GM06990 (cell line): Measurements from ENCODE around the gene ACR.

ENCODE experiments used
- DNase-seq: peaks from one replicate; pipeline ENCODE4 v3.0.0-alpha.2; 2011; ENCODE audit not compliant: insufficient read length; ENCODE audit errors: extremely low read depth
- H3K27me3 ChIP-seq: replicated peaks from 2 replicates; pipeline ENCODE4 v1.6.0; 2011; ENCODE audit warnings: low read length; ENCODE audit not compliant: control insufficient read depth, insufficient read depth
- H3K36me3 ChIP-seq: 2 replicates; pipeline ENCODE4 v1.5.1; 2011; ENCODE audit warnings: low read length; ENCODE audit not compliant: control insufficient read depth, insufficient read depth
- H3K4me3 ChIP-seq: replicated peaks from 2 replicates; pipeline ENCODE4 v1.5.1; 2011; ENCODE audit warnings: low read depth, mild to moderate bottlenecking, control low read depth, low read length
- CTCF ChIP-seq: IDR thresholded peaks from 2 replicates; pipeline ENCODE4 v1.5.1; 2011; ENCODE audit warnings: low read length, control low read depth, mild to moderate bottlenecking, inconsistent platforms; ENCODE audit not compliant: insufficient read depth, poor library complexity, severe bottlenecking

The ACR gene

GRCh38 chr22:50694766-50695420 is 43.1 kb upstream of the ACR start:
- Histone ChIP-seq H3K36me3 (no peaks in the 10 kb centered on the region), H3K27me3 (no peaks in the 10 kb centered on the region), H3K4me3 (no peak overlapping the region)
- no peak for TF ChIP-seq CTCF
- DNase-seq: no peak

DNA sequence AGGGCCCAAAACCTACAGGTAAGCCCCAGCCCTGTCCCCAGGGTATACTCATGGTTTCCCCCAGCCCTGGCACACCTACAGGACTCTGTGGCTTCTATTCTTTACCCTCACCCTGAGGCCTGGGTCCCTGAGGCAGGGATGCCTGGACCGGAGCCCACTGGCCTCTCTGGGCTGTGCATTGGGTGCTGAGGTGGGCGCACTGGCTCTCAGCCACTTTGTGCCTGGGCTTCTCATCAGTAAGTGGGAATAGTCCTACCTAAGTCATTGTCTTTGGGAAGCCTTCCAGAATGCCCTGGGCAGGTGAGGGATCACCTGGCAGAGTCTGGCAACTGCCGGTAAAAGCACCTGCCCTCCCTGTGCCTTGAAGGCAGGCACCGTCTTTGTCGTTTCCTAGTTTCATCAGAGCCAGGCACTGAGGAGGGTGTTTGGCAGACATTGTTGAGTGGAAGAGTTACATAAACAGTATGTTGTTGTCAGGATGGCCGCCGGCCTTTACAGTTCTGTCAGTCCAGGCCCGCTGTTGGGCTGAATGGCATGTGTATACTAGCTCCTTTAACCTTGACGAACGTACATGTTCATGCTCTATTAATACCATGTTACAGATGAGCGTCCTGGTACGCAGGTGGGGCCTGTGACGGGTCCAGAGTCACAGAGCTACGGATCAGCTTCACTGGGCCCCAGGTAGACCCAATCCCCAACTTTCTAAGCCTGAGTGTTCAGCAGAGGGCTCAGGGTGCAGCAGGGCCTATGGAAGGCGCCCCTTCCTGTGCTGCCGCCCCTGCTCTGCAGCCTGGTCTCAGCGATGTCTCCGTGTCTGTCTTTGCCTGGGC is 42.4 kb upstream of the ACR start:
- TF ChIP-seq CTCF: no peak
- no peaks in the 10 kb centered on the region for H3K36me3 ChIP-seq
- no peak for DNase-seq
- H3K4me3 ChIP-seq: no peak overlapping the region
- no peaks in the 10 kb centered on the region for H3K27me3 ChIP-seq

DNA sequence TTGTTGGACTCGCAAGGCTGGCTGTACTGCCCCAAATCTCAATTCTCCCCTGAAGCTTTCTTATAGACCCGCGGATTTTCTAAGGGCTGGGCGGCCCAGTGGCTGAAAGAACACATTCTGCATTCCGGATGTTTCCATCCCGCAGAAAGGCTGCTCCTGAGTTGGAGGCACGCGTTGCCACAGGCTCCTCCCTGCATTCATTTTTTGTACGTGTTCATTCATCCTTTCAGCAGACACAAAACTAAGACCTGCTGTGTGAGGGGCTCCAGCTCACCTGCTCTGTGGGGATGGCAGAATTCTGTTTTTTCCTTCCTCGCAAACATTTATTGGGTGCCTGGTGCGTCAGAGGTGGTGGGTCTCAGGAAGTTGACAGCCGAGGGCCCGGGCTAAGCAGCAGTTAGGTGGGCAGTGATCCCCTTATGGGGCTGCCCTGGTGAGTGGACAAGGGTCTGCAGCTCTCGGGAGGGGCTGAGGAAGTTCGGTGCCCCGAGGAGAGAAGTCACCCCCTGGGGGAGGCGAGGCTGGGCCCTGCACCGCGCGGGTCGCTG is 41.7 kb upstream of the ACR start:
- TF ChIP-seq CTCF: no peak
- DNase-seq: no peak
- no peaks in the 10 kb centered on the region; the same call in 1 of the 2 replicates for H3K27me3 ChIP-seq
- no peak overlapping the region for H3K4me3 ChIP-seq
- H3K36me3 ChIP-seq: no peaks in the 10 kb centered on the region

- Histone ChIP-seq H3K27me3 (no peaks in the 10 kb centered on the region; the same call in 1 of the 2 replicates), H3K4me3 (no peak overlapping the region), H3K36me3 (no peaks in the 10 kb centered on the region)
- TF ChIP-seq CTCF: no peak
- no peak for DNase-seq
Measured at GRCh38 chr22:50696799-50697561, 41.0 kb upstream of the ACR start.

DNA sequence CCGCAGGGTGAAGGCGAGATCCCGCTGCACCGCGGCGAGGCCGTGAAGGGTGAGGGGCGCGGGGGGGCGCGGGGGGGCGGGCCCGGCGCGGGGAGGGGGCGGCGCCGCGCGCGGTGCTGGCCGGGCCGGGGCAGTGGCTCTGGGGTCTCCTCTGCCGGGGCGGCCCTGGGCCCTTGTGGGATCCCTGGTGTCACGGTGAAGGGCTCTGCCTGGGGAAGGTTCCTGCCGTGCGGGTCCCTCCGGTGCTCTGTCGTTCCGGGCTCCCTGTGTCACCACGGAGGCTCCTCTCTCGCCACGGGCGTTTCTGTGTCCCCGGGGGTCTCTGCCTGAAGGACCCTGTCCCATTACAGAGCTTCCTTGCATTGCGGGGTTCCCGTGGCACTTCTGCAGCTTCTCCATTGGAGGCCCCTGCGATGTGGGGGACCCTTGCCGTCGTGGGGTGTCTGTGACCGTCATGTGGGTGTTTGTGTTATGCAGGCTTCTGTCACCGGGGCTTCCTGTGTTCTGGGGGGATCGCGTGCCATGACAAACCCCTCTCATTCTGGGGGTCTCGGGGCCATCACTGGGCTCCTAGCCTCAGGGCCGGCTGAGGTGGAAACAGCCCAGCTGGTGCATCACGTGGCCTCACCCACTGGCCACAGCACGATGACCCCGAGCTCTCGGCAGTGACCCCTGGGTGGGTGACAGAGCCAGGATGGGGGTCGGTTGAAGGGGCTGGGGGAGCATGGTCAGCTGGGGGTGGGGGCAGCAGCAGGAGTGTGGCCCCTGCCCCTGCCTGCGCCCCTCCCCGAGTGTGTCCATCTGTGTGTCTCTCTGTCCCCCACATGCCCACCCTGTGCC is 40.1 kb upstream of the ACR start:
- Histone ChIP-seq H3K4me3 (no peak overlapping the region), H3K27me3 (no peaks in the 10 kb centered on the region; the same call in 1 of the 2 replicates), H3K36me3 (no peaks in the 10 kb centered on the region)
- TF ChIP-seq CTCF: no peak
- DNase-seq: no peak
